SK-N-SH (cell line): ENCODE measurements around the gene AUTS2. TPM values are rescaled to one million over a fixed set of nuclear protein-coding genes. Genes with fewer than 3 reads are reported as not detected.

ENCODE experiments used
- CTCF ChIA-PET: fragments of 300-600, 350-600 bp; formaldehyde crosslinking; extraction: SDS; loops from one replicate; lab custom pipeline; 2021; lab: Yijun Ruan, JAX
- POLR2A ChIA-PET: fragments of 350-600 bp; sonication (Branson Sonifier 250); formaldehyde crosslinking; extraction: SDS; loops from one replicate; lab custom pipeline; 2020; ENCODE audit warnings: antibody characterized with exemption, inconsistent platforms; lab: Yijun Ruan, JAX
- DNase-seq: peaks from one replicate; pipeline ENCODE4 v3.0.0; 2012
- H2AFZ ChIP-seq: fragments of 200-600 bp; sonication (generic); 2 replicates; pipeline ENCODE4 v1.8.1; 2016; ENCODE audit warnings: antibody characterized with exemption, mild to moderate bottlenecking, low read depth
- H3F3A ChIP-seq: fragments of 200-600 bp; sonication (generic); replicated peaks from 2 replicates; pipeline ENCODE3; 2016; ENCODE audit warnings: antibody characterized with exemption, mild to moderate bottlenecking; ENCODE audit not compliant: insufficient read depth
- H3K27ac ChIP-seq, 2 experiments: fragments of 200-500 bp in 1 of 2; fragments of 200-600 bp in 1 of 2; sonication (Bioruptor generic) in 1 of 2; sonication (generic), shearing (Covaris generic) in 1 of 2; 2 replicates each; pipeline versions ENCODE4 v1.5.1 to v1.6.1; 2014 to 2016; ENCODE audit warnings: low read depth in 2 of 2, inconsistent platforms in 1 of 2, low read length in 1 of 2, mild to moderate bottlenecking in 1 of 2, mixed read lengths in 1 of 2
- H3K27me3 ChIP-seq: fragments of 200-600 bp; sonication (generic), shearing (Covaris generic); 2 replicates; pipeline ENCODE4 v1.6.1; 2016; ENCODE audit warnings: mixed run types; ENCODE audit not compliant: insufficient read depth
- H3K36me3 ChIP-seq, 2 experiments: fragments of 200-500 bp in 1 of 2; fragments of 200-600 bp in 1 of 2; sonication (Bioruptor generic) in 1 of 2; sonication (generic) in 1 of 2; replicated peaks in 1 of 2; 2 replicates each; pipeline versions ENCODE3 to v1.5.1; 2014 to 2016; ENCODE audit warnings: low read length in 1 of 2, mild to moderate bottlenecking in 1 of 2; ENCODE audit not compliant: insufficient read depth in 2 of 2, control insufficient read depth in 1 of 2
- H3K4me1 ChIP-seq, 2 experiments: fragments of 200-500 bp in 1 of 2; fragments of 200-600 bp in 1 of 2; sonication (Bioruptor generic) in 1 of 2; sonication (generic), shearing (Covaris generic) in 1 of 2; 2 replicates each; pipeline versions ENCODE4 v1.5.1 to v1.6.1; 2014 to 2016; ENCODE audit warnings: low read depth in 1 of 2, low read length in 1 of 2, mixed run types in 1 of 2; ENCODE audit not compliant: insufficient read depth in 2 of 2, control insufficient read depth in 1 of 2
- H3K4me2 ChIP-seq: fragments of 200-600 bp; sonication (generic), shearing (Covaris generic); 2 replicates; pipeline ENCODE4 v1.6.1; 2017; ENCODE audit warnings: mixed run types
- H3K4me3 ChIP-seq, 2 experiments: fragments of 200-500 bp in 1 of 2; fragments of 200-600 bp in 1 of 2; sonication (Bioruptor generic) in 1 of 2; sonication (generic), shearing (Covaris generic) in 1 of 2; 2 replicates each; pipeline versions ENCODE4 v1.5.1 to v1.8.1; 2014 to 2016; ENCODE audit warnings: low read depth in 2 of 2, inconsistent platforms in 1 of 2, low read length in 1 of 2, mild to moderate bottlenecking in 1 of 2, mixed read lengths in 1 of 2, moderate library complexity in 1 of 2
- H3K79me2 ChIP-seq: fragments of 200-600 bp; sonication (generic); 2 replicates; pipeline ENCODE4 v1.8.1; 2017; ENCODE audit warnings: mild to moderate bottlenecking; ENCODE audit not compliant: insufficient read depth
- H3K9ac ChIP-seq: fragments of 200-600 bp; sonication (generic); 2 replicates; pipeline ENCODE4 v1.6.1; 2017; ENCODE audit warnings: mixed run types
- H3K9me2 ChIP-seq: fragments of 200-600 bp; sonication (generic); 2 replicates; pipeline ENCODE4 v1.6.1; 2017; ENCODE audit warnings: mixed run types
- H3K9me3 ChIP-seq: fragments of 200-600 bp; sonication (generic); 2 replicates; pipeline ENCODE4 v1.6.1; 2017; ENCODE audit warnings: mixed run types, mild to moderate bottlenecking, moderate library complexity
- H4K20me1 ChIP-seq: fragments of 200-600 bp; sonication (generic); 2 replicates; pipeline ENCODE4 v1.6.1; 2017; ENCODE audit warnings: mild to moderate bottlenecking, mixed run types; ENCODE audit not compliant: insufficient read depth
- CHD2 ChIP-seq: fragments of 150-350 bp; IDR thresholded peaks from 2 replicates; pipeline ENCODE4 v1.6.1; 2018; ENCODE audit warnings: low read length; ENCODE audit not compliant: partially characterized antibody
- ELF1 ChIP-seq: IDR thresholded peaks from 2 replicates; pipeline ENCODE4 v1.4.0; 2012
- FOXJ3 ChIP-seq: sonication (generic); formaldehyde crosslinking; IDR thresholded peaks from 2 replicates; pipeline ENCODE4 v1.5.1; 2020; ENCODE audit warnings: mild to moderate bottlenecking, missing genetic modification reagents
- FOXM1 ChIP-seq: IDR thresholded peaks from 2 replicates; pipeline ENCODE4 v1.4.0; 2012; ENCODE audit warnings: low read depth, mild to moderate bottlenecking
- IRF3 ChIP-seq: fragments of 150-350 bp; IDR thresholded peaks from 2 replicates; pipeline ENCODE4 v1.6.1; 2016; ENCODE audit warnings: mild to moderate bottlenecking, low read depth, low read length
- POLR2AphosphoS5 ChIP-seq: IDR thresholded peaks from 2 replicates; pipeline ENCODE4 v1.6.1; 2012; ENCODE audit warnings: low read depth, low read length
- RCOR1 ChIP-seq: fragments of 150-350 bp; IDR thresholded peaks from 2 replicates; pipeline ENCODE4 v1.6.1; 2017; ENCODE audit warnings: antibody characterized with exemption, low read length
- YY1 ChIP-seq: IDR thresholded peaks from 2 replicates; pipeline ENCODE4 v1.4.0; 2012; ENCODE audit warnings: low read depth, mild to moderate bottlenecking
- WGBS: methylation state at CpG from one replicate; pipeline ENCODE4 v1.1.6; 2017; ENCODE audit warnings: low lambda C conversion rate; 5-methylcytosine and 5-hydroxymethylcytosine counted together
- polyA plus RNA-seq, 3 experiments: library from polyadenylated mRNA; depleted of rRNA; stranded (reverse); fragments of >200 nt; gene quantifications; 2 replicates each; pipeline ENCODE4 v1.2.3, GENCODE V29; 2012

The AUTS2 gene
- polyA plus RNA-seq, 1 of the 3 experiments (the other 2 are of a cell fraction) = 15.6 TPM

DNA sequence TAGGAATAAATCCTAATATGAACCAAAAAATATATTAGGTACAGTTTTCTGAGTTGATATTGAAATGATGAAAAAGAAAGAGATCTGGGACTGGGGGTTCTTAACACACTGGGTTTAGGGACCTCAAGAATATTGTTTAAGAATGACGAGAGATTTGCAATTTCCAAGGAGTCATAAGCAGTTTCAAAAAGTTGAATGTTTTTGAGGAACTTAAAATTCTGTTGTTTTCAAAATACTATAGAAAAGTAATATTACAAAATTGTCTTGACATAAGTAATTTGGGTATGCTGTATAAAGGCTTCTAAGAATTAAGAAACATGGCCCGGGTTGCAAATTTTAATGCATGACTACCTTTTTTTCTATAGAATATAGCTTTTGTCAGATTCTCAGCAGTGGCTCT, 88.1 kb downstream of the AUTS2 start:
- WGBS = 90% methylated on average over 2 of the region's 2 CpGs
- Histone ChIP-seq H3F3A (no peaks in the 10 kb centered on the region), H3K4me2 (no peak overlapping the region), H3K9me2 (no peaks in the 10 kb centered on the region), H4K20me1 (peaks cover 3% of the 10 kb centered on the region; the same call in 1 of the 2 replicates), H3K79me2 (peaks cover 11% of the 10 kb centered on the region; the same call in 1 of the 2 replicates), H3K4me3 (no peak overlapping the region), H3K4me1 (peaks cover 0 to 24% of the 10 kb centered on the region in 2 experiments; a peak in 3 of 4 replicates), H3K36me3 (no peaks in the 10 kb centered on the region), H3K9ac (no peak overlapping the region), H3K27me3 (no peaks in the 10 kb centered on the region), H3K9me3 (no peaks in the 10 kb centered on the region), H3K27ac (no peak overlapping the region), H2AFZ (no peak overlapping the region)
- DNase-seq = no peak
- CTCF ChIA-PET = interaction anchor here (1.4 to 1.6 kb wide), 2 partner anchors 29 to 246 kb away, joined by 4 read pairs; no protein-coding TSS in a partner anchor
- no peak for TF ChIP-seq POLR2AphosphoS5
- no peak for TF ChIP-seq RCOR1
- POLR2A ChIA-PET = no interaction called here

DNA sequence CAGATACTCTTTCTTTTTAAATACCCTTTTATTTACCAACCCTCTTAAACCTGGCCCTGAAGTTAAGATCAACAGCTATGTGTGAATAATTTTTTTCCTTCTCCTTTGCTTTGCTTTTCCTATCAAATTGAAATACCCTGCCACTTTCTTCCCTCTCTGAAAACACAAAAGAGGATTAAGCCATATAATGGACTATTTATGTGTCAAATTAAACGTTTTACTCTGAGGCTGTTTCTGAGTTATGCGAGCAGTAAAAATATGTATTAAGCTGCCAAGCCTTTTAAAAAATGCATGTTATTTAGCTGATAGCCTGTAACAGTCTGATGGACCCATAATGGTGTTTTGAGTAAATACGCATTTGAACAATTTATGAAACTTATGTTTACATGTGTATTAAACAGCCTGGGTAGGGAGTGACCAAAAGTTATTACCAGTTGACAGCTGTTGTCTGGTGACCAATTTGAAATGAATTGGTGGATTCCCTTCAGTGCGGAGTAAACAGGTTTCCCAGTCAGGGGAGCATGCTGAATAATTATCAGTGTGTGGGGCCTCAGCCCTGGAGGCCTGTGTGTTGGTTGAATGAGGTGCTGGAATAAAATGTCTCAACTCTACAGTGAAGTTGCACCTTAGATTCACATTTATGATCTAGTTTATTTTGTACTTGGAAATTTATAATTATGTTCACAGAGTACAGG, 89.6 kb downstream of the AUTS2 start:
- 84% methylated on average over 4 of the region's 4 CpGs for WGBS
- peaks cover 3% of the 10 kb centered on the region; the same call in 1 of the 2 replicates for H4K20me1 ChIP-seq
- H3K27ac ChIP-seq = peak overlapping the region in 1 of 2 experiments; percentile 23; a peak in 2 of 4 replicates
- H3K27me3 ChIP-seq = no peaks in the 10 kb centered on the region
- H3K4me2 ChIP-seq = no peak overlapping the region
- H3K4me3 ChIP-seq = no peak overlapping the region
- TF ChIP-seq FOXM1 = no peak
- TF ChIP-seq CHD2 = no peak
- no peak for TF ChIP-seq ELF1
- ChIA-PET POLR2A (interaction anchor here (0.5 kb wide), 1 partner anchor 28 kb away, joined by 3 read pairs; no protein-coding TSS in a partner anchor), CTCF (interaction anchor here (0.6 to 1.6 kb wide), 8 partner anchors 9 to 244 kb away, joined by 3 to 4 read pairs (median 3); no protein-coding TSS in a partner anchor)
- DNase-seq = no peak
- no peak overlapping the region for H2AFZ ChIP-seq
- H3K36me3 ChIP-seq = no peaks in the 10 kb centered on the region
- peaks cover 0 to 24% of the 10 kb centered on the region in 2 experiments; a peak in 3 of 4 replicates for H3K4me1 ChIP-seq
- H3K9me3 ChIP-seq = no peaks in the 10 kb centered on the region
- H3K9ac ChIP-seq = no peak overlapping the region
- H3K79me2 ChIP-seq = 0 out of 2 replicates have a peak, but pooled peaks cover 5% of the 10 kb centered on the region
- no peaks in the 10 kb centered on the region for H3F3A ChIP-seq
- H3K9me2 ChIP-seq = no peaks in the 10 kb centered on the region

DNA sequence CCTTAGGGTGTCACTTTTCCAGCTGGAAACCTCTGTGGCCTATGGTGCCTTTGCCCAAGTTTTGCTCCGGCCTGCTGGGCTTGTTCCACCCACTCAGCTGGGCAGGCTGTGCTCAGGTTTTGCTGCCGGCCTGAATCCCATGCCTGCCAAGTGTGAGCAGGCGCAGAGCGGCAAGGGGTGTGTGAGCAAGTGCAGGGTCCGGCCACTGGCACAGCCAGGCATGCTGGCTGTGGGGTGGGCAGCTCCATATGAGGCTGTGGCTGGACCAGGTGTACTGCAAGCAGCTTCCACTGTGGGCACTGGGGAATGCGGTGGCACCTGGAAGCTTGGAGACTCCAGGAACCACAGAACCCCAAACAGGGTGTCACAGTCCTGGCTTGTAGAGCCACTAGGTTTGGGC, 92.1 kb downstream of the AUTS2 start:
- DNase-seq = no peak
- ChIA-PET CTCF (interaction anchor here (0.9 to 3.6 kb wide), 2 partner anchors 10 to 13 kb away, joined by 3 to 12 read pairs; no protein-coding TSS in a partner anchor), POLR2A (no interaction called here)
- H3K9me3 ChIP-seq = no peaks in the 10 kb centered on the region
- H3K36me3 ChIP-seq = no peaks in the 10 kb centered on the region
- TF ChIP-seq ELF1 (no peak), YY1 (no peak), FOXJ3 (CRISPR knock-in tag) (no peak), IRF3 (no peak)
- no peak overlapping the region for H3K27ac ChIP-seq
- H3F3A ChIP-seq = no peaks in the 10 kb centered on the region
- H3K79me2 ChIP-seq = 0 out of 2 replicates have a peak, but pooled peaks cover 5% of the 10 kb centered on the region
- peaks cover 3% of the 10 kb centered on the region; the same call in 1 of the 2 replicates for H4K20me1 ChIP-seq
- no peaks in the 10 kb centered on the region for H3K9me2 ChIP-seq
- 94% methylated on average over 4 of the region's 6 CpGs for WGBS
- no peak overlapping the region for H2AFZ ChIP-seq
- H3K4me3 ChIP-seq = no peak overlapping the region
- no peak overlapping the region for H3K9ac ChIP-seq
- no peaks in the 10 kb centered on the region for H3K27me3 ChIP-seq
- no peak overlapping the region for H3K4me2 ChIP-seq
- H3K4me1 ChIP-seq = peaks cover 0 to 13% of the 10 kb centered on the region in 2 experiments; a peak in 2 of 4 replicates
